Right lobe of liver (tissue), 6 donors: ENCODE results near the gene ARL11. TPM values are rescaled to one million over a fixed set of nuclear protein-coding genes. Genes with fewer than 3 reads are reported as not detected.
A peak's percentile ranks its signal among the peaks of the same experiment; 100 is the strongest.
"Not testable (repeated sequence)": the region's sequence is repeated elsewhere in the genome, so short reads cannot be mapped to it uniquely, and the experiment has no call there.

Experiments
- ATAC-seq, 4 donors: fragments of 200-7000 bp; cut with Tn5 transposase; one replicate each; pipeline ENCODE4 v1.9.1; 2020; ENCODE audit warnings: mild to moderate bottlenecking in 4 of 4, moderate library complexity in 4 of 4
- DNase-seq, 3 donors: peaks; one replicate each; pipeline ENCODE4 v3.0.0-alpha.2; 2020
- H3K27ac ChIP-seq, 3 donors: fragments of 200-600 bp; one replicate each; pipeline ENCODE4 v1.8.0; 2022
- H3K27me3 ChIP-seq, 2 donors: fragments of 200-600 bp; one replicate each; pipeline ENCODE4 v1.8.0; 2022
- H3K36me3 ChIP-seq, 4 donors: fragments of 200-600 bp; sonication (generic) in 1 of 4; one replicate each; pipeline versions ENCODE4 v1.5.1 to v1.8.0; 2017 to 2022; ENCODE audit warnings: control low read depth in 1 of 4
- H3K4me1 ChIP-seq, 4 donors: fragments of 200-600 bp; sonication (generic) in 1 of 4; one replicate each; pipeline versions ENCODE4 v1.5.1 to v1.8.0; 2017 to 2022; ENCODE audit warnings: control low read depth in 1 of 4
- H3K4me3 ChIP-seq, 3 donors: fragments of 200-600 bp; one replicate each; pipeline ENCODE4 v1.8.0; 2022
- H3K9me3 ChIP-seq, 4 donors: fragments of 200-600 bp; sonication (generic) in 1 of 4; one replicate each; pipeline versions ENCODE4 v1.5.1 to v1.8.0; 2017 to 2022; ENCODE audit warnings: control low read depth in 1 of 4
- POLR2A ChIP-seq: fragments of 450-650 bp; IDR thresholded peaks from one replicate; pipeline ENCODE4 v1.6.1; 2017; ENCODE audit warnings: antibody characterized with exemption, mild to moderate bottlenecking
- WGBS: methylation state at CpG from one replicate; pipeline ENCODE4 v1.1.6; 2018; ENCODE audit warnings: low coverage, low lambda C conversion rate; ENCODE audit not compliant: insufficient coverage; ENCODE audit errors: missing lambda C conversion rate; 5-methylcytosine and 5-hydroxymethylcytosine counted together
- intact Hi-C, 2 donors: fragments of 100-400 bp; cut with DNase I; formaldehyde crosslinking; loops; one replicate each; pipeline versions ENCODE4 v1.11.2 to v1.14.1; 2022
- total RNA-seq, 6 experiments: library from RNA; depleted of rRNA in 2 of 6; stranded (reverse); fragments of >200 nt in 2 of 6; fragmentation: NEBNext Ultra II Directional in 3 of 6; extraction: Animal tissue kit (Norgen Biotek cat#: 25700) in 3 of 6; gene quantifications; one replicate each; pipeline versions ENCODE4 v1.1.0 to v1.2.4, GENCODE V29; 2016 to 2023
- TF ChIP-seq, protein P1 (sequence below), 4 donors: fragments of 200-600 bp in 3 of 4; fragments of 450-650 bp in 1 of 4; IDR thresholded peaks; one replicate each; pipeline versions ENCODE4 v1.5.1 to v1.8.0; 2016 to 2022; ENCODE audit warnings: antibody characterized with exemption in 4 of 4, mild to moderate bottlenecking in 2 of 4
- donor health status: DM: no; HTN: yes; CAD: no.
- donor health status: DM: no; HTN: no; CAD: no.
- donor health status: DM: no; HTN: no; CAD: no.
- donor health status: DM: no; HTN: yes; CAD: no.
- donor health status: DM: no; HTN: yes; CAD: no.

The ARL11 gene
- total RNA-seq, 6 experiments from 2014 or later, result 0.18 to 0.53 (median 0.39) TPM

DNA sequence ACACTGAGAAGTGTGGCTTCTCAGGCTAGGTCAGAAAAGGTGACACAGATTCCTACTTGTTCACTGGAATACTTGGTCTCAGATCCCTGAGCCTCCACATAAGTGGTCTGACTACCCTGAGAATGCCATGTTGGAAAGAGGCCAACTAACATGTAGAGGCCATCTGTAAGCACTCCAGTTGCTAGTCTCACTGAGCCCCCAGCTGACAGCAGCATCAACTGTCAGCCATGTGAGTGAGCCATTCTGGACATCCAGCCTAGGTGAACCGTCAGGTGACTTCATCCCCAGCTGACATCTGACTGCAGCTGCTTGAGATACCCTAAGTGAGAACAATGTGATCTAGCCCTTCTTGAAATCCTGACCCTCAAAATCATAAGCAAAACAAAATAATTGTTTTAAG is 18.1 kb upstream of the ARL11 start:
- Histone ChIP-seq H3K36me3 (no peaks in the 10 kb centered on the region), H3K4me3 (no peak overlapping the region), H3K27me3 (no peaks in the 10 kb centered on the region), H3K4me1 (no peaks in the 10 kb centered on the region), H3K27ac (no peak overlapping the region), H3K9me3 (no peaks in the 10 kb centered on the region)
- intact Hi-C loops, result no loop called here
- no peak for ATAC-seq
- no CpG with 5 or more reads among the region's 1 CpG for WGBS
- no peak for TF ChIP-seq POLR2A
- TF ChIP-seq, protein P1, sequence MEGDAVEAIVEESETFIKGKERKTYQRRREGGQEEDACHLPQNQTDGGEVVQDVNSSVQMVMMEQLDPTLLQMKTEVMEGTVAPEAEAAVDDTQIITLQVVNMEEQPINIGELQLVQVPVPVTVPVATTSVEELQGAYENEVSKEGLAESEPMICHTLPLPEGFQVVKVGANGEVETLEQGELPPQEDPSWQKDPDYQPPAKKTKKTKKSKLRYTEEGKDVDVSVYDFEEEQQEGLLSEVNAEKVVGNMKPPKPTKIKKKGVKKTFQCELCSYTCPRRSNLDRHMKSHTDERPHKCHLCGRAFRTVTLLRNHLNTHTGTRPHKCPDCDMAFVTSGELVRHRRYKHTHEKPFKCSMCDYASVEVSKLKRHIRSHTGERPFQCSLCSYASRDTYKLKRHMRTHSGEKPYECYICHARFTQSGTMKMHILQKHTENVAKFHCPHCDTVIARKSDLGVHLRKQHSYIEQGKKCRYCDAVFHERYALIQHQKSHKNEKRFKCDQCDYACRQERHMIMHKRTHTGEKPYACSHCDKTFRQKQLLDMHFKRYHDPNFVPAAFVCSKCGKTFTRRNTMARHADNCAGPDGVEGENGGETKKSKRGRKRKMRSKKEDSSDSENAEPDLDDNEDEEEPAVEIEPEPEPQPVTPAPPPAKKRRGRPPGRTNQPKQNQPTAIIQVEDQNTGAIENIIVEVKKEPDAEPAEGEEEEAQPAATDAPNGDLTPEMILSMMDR (IDR thresholded peaks at IDR 0.05), result no peak
- DNase-seq, result no peak

DNA sequence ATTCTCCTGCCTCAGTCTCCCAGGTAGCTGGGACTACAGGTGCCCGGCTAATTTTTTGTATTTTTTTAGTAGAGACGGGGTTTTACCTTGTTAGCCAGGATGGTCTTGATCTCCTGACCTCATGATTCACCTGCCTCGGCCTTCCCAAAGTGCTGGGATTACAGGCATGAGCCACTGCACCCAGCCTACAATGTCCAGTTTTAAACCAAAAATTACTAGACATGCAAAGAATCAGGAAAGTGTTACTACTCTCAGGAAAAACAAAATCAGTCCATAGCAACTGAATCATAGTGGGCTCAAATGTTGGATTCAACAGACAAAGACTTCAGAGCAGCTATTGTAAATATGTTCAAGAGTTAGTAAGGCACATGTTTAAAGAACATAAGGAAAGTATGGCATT is 16.3 kb upstream of the ARL11 start:
- ATAC-seq, intact Hi-C loops: not testable (repeated sequence)
- WGBS, result 92% methylated on average over 3 of the region's 3 CpGs

DNA sequence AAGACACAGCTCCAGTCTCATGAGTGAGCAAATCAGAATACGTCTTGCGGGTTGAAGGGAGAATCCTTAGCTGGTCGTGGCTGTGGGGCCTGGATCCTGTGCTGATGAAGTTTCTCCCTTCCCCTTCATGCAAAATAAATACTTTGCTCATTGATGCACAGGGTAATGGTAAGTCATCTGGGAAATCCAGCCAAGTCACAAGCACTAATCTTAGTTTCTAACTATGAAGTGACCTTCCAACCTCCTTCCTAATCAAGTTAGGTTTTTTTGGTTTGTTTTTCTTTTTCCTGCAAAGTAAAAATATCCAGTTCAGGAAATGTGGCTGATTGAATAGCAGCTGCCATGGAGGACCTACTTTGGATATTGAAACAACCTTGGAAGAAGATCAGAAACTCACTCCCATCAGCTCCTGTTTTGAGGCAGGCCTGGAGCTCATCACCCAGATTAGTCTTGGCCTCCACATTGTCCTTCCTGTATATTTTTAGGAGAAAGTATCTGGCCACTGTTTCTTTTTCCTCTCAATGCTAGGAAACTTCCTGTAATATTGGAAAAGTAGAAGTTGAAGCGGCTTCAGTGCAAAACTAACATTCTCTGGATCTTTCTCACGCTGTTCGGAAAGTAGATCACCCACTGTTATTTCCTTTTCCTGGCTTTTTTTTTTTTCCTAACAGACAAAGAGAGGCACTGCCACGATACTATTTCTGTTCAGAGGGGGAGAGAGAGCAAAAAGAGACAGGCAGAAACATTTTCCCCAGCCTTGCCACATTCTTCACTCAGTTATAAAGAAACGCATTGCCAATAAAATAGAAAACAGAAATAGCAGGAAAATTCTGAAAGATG is 12.3 kb upstream of the ARL11 start:
- Histone ChIP-seq H3K36me3 (no peaks in the 10 kb centered on the region), H3K27me3 (no peaks in the 10 kb centered on the region), H3K4me3 (no peak overlapping the region), H3K27ac (no peak overlapping the region), H3K4me1 (no peaks in the 10 kb centered on the region), H3K9me3 (no peaks in the 10 kb centered on the region)
- intact Hi-C loops, result no loop called here
- TF ChIP-seq, protein P1 (IDR thresholded peaks at IDR 0.05), result no peak
- TF ChIP-seq POLR2A, result no peak
- 41% methylated on average over 5 of the region's 8 CpGs for WGBS
- ATAC-seq (peak; percentile 9 to 31 (median 24)), DNase-seq (no peak)

More for the DNA sequence above, 16.3 kb upstream of the ARL11 start:
- DNase-seq, H3K36me3 ChIP-seq, H3K27ac ChIP-seq, H3K27me3 ChIP-seq, H3K4me3 ChIP-seq, H3K9me3 ChIP-seq, H3K4me1 ChIP-seq: not testable (repeated sequence)

DNA sequence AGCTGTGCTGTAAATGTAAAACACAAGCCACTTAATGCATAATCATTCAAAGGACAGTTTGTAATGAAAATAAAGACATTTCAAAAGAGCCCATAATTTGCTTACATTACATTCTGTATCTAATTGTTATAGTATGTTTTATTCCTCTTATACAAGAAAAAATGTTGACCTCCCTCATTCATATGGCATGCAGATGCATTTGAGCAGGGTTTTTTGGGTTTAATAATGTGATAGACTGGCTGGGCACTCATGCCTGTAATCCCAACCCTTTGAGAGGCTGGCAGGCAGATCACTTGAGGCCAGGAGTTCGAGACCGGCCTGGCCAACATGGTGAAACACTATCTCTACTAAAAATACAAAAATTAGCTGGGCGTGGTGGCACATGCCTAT is 11.6 kb upstream of the ARL11 start:
- intact Hi-C loops, result no loop called here
- Histone ChIP-seq H3K4me1 (no peaks in the 10 kb centered on the region), H3K4me3 (no peak overlapping the region), H3K36me3 (no peaks in the 10 kb centered on the region), H3K9me3 (no peaks in the 10 kb centered on the region), H3K27ac (no peak overlapping the region), H3K27me3 (no peaks in the 10 kb centered on the region)
- DNase-seq (no peak), ATAC-seq (no peak)
- WGBS, result 84% methylated on average over 3 of the region's 3 CpGs
- no peak for TF ChIP-seq POLR2A
- TF ChIP-seq, protein P1 (IDR thresholded peaks at IDR 0.05), result no peak

DNA sequence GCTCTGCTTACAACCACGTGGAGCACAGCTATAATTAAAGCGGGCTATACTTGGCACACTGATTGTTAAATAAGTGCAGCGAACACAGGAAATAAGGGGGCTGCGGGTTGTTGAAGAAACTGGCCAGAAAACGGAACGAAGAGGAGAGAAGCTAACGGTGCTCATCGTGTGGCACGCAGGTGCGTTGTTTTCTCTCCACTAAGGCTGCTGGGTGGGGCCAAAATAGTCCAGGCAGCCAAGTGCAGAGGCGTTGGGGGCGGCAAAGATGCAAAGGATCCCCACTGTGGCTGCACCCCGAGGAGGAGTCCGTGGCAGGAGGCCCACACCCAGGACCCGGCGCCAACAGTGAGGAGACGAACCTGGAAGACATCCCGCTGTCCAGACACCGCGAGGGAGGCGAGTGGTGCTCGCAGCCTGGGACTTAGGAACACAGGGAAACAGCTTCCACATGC is 8.1 kb upstream of the ARL11 start:
- ATAC-seq (no peak), DNase-seq (no peak)
- H3K27me3 ChIP-seq, result no peaks in the 10 kb centered on the region
- no peaks in the 10 kb centered on the region for H3K9me3 ChIP-seq
- H3K4me3 ChIP-seq, result no peak overlapping the region
- TF ChIP-seq POLR2A, result no peak
- TF ChIP-seq, protein P1 (IDR thresholded peaks at IDR 0.05), result no peak
- H3K4me1 ChIP-seq, result peaks cover 0 to 3% (median 0%) of the 10 kb centered on the region in 4 donors
- intact Hi-C loops, result no loop called here
- 44% methylated on average over 7 of the region's 22 CpGs for WGBS
- H3K27ac ChIP-seq, result no peak overlapping the region
- no peaks in the 10 kb centered on the region for H3K36me3 ChIP-seq
